AG09309 (cell line): Measurements from ENCODE around the gene ELL.
A peak's percentile ranks its signal among the peaks of the same experiment; 100 is the strongest.

Experiments
- DNase-seq: peaks from one replicate; pipeline ENCODE4 v3.0.0-alpha.2; 2010; ENCODE audit warnings: low read depth
- H3K4me3 ChIP-seq: 2 replicates; pipeline ENCODE4 v1.5.1; 2011; ENCODE audit warnings: mild to moderate bottlenecking, low read depth, low read length, moderate library complexity; ENCODE audit not compliant: control insufficient read depth
- TF ChIP-seq, protein P1 (sequence below): IDR thresholded peaks from 2 replicates; pipeline ENCODE4 v1.5.1; 2011; ENCODE audit warnings: mild to moderate bottlenecking, low read depth, low read length, inconsistent platforms; ENCODE audit not compliant: insufficient read depth, control insufficient read depth; ENCODE audit errors: missing control alignments

ELL gene

GRCh38 chr19:18481505-18482222, 40.2 kb downstream of the ELL start:
- H3K4me3 ChIP-seq: no peak overlapping the region
- DNase-seq: no peak
- TF ChIP-seq, protein P1, sequence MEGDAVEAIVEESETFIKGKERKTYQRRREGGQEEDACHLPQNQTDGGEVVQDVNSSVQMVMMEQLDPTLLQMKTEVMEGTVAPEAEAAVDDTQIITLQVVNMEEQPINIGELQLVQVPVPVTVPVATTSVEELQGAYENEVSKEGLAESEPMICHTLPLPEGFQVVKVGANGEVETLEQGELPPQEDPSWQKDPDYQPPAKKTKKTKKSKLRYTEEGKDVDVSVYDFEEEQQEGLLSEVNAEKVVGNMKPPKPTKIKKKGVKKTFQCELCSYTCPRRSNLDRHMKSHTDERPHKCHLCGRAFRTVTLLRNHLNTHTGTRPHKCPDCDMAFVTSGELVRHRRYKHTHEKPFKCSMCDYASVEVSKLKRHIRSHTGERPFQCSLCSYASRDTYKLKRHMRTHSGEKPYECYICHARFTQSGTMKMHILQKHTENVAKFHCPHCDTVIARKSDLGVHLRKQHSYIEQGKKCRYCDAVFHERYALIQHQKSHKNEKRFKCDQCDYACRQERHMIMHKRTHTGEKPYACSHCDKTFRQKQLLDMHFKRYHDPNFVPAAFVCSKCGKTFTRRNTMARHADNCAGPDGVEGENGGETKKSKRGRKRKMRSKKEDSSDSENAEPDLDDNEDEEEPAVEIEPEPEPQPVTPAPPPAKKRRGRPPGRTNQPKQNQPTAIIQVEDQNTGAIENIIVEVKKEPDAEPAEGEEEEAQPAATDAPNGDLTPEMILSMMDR: no peak

- peak; percentile 49 for DNase-seq
- no peak overlapping the region for H3K4me3 ChIP-seq
- TF ChIP-seq, protein P1: no peak
These were observed 41.7 kb downstream of the ELL start for GRCh38 chr19:18480006-18480691.

GRCh38 chr19:18478545-18479311, 43.1 kb downstream of the ELL start:
- no peak overlapping the region for H3K4me3 ChIP-seq
- TF ChIP-seq, protein P1: no peak
- DNase-seq: peak; percentile 79

GRCh38 chr19:18477974-18478373, 43.9 kb downstream of the ELL start:
- TF ChIP-seq, protein P1: no peak
- DNase-seq: no peak
- no peak overlapping the region for H3K4me3 ChIP-seq

DNA sequence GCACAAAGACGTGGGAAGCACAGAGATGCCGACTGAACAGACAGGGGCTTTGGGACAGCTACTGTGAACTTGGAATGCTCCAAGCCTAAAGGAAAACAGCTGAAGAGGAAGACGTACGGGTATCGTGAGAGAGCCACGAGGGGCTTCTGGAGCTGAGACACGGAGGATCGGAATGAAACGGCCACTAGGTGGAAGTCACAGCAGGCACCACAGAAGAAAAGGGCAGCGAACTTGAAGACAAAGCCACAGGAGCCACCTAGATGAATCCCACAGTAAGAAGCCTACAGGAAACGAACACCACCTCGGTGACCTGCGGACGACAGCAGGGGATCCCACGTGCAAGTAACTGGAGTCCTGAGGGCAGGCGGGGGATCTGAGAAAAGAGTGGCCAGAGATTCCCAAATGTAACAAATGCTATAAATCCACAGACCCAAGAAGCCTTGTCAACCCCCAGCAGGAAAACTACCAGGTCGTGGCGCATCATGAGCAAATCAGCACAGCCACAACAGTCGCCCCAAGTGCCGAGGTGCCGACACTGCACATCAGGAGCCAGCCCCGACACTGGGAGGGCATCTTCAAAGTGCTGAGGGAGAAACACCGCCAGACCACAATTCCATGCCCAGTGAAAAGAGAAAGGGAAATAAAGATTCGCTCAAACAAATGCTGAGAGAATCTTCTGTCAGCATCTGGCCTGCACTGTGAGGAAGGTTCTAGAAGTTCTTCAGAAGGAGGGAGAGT, 44.7 kb downstream of the ELL start:
- TF ChIP-seq, protein P1: no peak
- no peak overlapping the region for H3K4me3 ChIP-seq
- DNase-seq: no peak

GRCh38 chr19:18476507-18477041, 45.3 kb downstream of the ELL start:
- no peak for DNase-seq
- H3K4me3 ChIP-seq: no peak overlapping the region
- TF ChIP-seq, protein P1: no peak
